Gastrocnemius medialis (tissue), 4 donors: Measurements from ENCODE around the gene MAD1L1.

Experiments used
- CTCF ChIP-seq, 5 experiments: fragments of 450-650 bp in 3 of 5; fragments of 200-600 bp in 2 of 5; sonication (generic) in 2 of 5; IDR thresholded peaks in 4 of 5; conservative IDR thresholded peaks in 1 of 5; 1 replicate in 4 of 5; 2 replicates in 1 of 5; pipeline ENCODE4 v1.5.1; 2016 to 2019; ENCODE audit warnings: antibody characterized with exemption in 5 of 5, mild to moderate bottlenecking in 3 of 5, moderate library complexity in 3 of 5
- POLR2A ChIP-seq, 2 donors: fragments of 450-650 bp; IDR thresholded peaks; one replicate each; pipeline ENCODE4 v1.6.1; 2017; ENCODE audit warnings: antibody characterized with exemption in 2 of 2, mild to moderate bottlenecking in 2 of 2, moderate library complexity in 2 of 2

DNA sequence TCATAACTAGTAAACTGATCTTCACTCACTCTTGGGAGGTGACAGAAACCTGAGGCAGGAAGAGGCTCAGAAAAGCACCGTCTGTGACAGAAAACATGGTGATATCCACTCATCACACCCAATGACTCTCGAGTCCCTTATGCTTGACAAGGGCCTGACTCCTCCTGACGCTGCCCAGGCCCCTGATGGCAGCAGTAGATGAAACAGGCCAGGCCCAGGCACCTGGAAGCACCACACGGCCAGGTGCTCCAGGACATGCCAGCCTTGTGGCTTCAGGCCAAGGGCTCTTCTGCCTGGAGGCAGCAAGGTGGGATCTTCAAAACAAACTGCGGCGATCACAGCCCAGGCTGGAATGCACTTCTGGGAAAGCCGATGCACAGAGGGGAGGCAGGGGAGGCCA, 89.3 kb downstream of the MAD1L1 start:
- TF ChIP-seq CTCF (IDR thresholded peaks at IDR 0.05 in 4 of 5, conservative IDR thresholded peaks at IDR 0.05 in 1 of 5) (no peak), POLR2A (IDR thresholded peaks at IDR 0.05) (no peak)
